ENCODE results near the gene AMIGO1.

DNA sequence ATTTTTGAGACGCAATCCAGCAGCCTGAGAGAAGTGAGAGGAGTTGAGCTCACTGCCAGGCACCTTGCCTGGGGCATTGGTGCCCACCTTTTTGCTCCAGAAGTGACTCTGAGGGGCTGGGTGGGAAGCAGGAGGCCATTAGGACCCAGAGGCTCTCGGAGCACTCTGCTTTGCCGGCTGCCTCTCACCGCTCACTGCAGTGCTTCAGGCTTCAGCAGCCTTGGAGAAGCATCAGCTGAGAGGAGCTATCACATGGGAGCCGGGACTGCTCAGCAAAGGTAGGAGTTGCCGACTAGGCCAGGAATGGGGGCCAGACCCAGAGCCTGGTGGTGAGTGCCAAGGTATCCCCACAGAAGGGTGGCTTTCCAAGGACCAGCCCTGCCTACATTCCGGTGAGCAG, 30.1 kb upstream of the AMIGO1 start, which contains the start of gene GPR61:
- TF ChIP-seq, protein P1, sequence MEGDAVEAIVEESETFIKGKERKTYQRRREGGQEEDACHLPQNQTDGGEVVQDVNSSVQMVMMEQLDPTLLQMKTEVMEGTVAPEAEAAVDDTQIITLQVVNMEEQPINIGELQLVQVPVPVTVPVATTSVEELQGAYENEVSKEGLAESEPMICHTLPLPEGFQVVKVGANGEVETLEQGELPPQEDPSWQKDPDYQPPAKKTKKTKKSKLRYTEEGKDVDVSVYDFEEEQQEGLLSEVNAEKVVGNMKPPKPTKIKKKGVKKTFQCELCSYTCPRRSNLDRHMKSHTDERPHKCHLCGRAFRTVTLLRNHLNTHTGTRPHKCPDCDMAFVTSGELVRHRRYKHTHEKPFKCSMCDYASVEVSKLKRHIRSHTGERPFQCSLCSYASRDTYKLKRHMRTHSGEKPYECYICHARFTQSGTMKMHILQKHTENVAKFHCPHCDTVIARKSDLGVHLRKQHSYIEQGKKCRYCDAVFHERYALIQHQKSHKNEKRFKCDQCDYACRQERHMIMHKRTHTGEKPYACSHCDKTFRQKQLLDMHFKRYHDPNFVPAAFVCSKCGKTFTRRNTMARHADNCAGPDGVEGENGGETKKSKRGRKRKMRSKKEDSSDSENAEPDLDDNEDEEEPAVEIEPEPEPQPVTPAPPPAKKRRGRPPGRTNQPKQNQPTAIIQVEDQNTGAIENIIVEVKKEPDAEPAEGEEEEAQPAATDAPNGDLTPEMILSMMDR (conservative IDR thresholded peaks at IDR 0.05; ENCODE audit: low read depth, low read length), result no peak
- TF ChIP-seq EZH2 (IDR thresholded peaks at IDR 0.05; ENCODE audit: low read length, unreplicated experiment), result no peak
- TF ChIP-seq EZH2phosphoT487 (IDR thresholded peaks at IDR 0.05; ENCODE audit: borderline replicate concordance, low read length), result no peak
